HG02840 (cell line): Measurements from ENCODE around the gene PLA2G2A.

Experiments
- ATAC-seq: cut with Tn5 transposase; IDR thresholded peaks from one replicate; pipeline ENCODE4 v1.9.1; 2021; ENCODE audit warnings: mild to moderate bottlenecking, moderate library complexity, moderate number of reproducible peaks; ENCODE audit not compliant: unreplicated experiment, low FRiP score

Gene PLA2G2A

DNA sequence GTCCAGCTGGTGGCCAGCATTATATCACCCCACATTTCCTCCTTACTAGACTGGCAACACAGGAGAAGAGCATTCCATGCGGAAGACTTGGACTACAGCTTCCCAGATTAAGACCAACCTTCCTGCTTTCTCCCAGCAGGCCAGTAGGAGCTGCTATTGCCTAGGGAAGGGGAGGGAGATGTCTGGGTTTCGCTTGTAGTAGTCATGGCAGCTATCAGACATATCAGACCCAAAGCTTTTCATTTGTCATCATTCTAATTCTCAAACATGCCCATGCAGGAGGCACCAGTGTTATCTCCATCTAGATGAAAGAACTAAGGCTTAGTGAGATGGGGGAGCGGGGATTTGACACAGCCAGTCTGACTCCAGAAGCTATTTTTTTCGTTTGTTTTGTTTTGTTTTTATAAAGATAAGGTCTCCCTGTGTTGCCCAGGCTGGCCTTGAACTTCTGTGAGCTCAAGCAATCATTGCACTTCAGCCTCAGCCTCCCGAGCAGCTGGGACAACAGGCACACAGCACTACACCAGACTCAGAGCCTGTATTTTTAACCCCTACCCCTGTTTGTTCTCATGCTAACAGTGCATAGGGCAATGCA lies 4.5 kb downstream of the PLA2G2A start:
- ATAC-seq = no peak

DNA sequence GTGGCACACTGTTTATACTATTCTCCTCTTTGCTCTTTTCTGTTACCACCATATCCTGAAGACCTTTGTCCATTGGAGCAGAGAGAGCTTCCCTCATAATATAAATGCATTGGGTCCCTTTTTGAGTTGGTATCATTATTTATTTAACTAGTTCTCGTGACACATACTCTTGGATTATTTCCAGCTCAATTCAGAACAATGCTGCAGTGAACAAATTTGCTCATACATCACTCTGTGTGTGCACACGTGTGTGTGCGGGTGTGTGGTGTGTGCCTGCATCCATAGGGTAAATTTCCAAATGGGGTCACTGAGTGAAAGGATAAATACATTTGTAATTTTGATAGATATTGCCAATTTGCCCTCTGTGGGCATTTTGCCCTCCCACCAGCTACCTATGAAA lies 5.8 kb downstream of the PLA2G2A start:
- no peak for ATAC-seq

DNA sequence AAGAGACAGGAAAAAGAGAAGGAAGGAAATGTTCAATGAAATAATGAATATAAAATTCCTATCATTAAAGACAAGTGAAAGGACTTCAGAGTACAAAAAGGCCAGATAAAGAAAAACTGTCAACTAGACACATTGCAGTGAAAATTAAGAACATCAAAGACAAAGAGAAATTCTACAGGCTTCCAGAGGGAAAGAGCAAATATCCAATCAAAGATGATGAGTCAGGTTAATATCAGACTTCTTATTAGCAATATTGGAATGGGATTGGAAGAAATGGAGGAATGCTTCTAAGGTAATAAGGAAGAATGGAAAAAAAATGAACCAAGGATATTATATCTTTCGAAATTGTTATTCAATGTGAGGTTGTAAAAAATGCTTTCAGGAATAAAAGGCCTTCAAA lies 7.8 kb downstream of the PLA2G2A start:
- ATAC-seq = no peak

DNA sequence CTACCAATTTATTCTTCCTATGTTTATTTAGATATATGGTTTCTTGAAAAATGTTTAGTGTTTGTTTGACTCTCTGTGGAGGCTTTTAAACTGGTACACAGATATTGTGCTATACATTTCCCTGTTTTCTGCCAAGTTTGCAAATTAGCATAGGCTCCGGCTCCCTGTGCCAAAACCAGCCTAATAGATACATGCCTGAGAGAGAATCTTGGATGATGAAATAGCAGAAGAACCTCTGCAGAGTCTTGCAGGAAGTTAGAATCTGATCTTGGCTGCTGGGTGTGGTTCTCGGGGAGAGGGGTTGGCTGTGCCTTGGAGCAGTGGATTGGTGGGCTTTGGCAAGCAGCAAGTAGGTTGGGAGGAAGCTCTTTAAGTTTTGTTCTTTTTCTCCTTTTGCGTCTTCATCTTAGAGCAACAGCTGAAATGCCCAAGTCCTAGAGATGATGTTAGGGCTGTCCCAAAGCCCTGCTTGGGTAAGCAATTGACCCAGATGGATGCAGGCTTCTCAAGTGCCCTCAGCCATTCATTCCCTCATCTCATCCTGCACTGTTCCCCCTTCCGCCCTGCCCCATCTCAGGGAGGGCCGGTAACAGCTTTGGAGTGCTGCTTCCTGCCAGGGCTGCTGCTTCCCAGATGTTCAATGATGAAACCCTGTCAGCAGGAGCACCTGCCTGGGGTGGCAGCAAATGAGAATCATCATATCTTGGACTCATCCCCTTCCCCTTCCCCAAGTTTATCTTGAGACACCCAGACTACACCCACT lies 9.3 kb downstream of the PLA2G2A start:
- no peak for ATAC-seq

DNA sequence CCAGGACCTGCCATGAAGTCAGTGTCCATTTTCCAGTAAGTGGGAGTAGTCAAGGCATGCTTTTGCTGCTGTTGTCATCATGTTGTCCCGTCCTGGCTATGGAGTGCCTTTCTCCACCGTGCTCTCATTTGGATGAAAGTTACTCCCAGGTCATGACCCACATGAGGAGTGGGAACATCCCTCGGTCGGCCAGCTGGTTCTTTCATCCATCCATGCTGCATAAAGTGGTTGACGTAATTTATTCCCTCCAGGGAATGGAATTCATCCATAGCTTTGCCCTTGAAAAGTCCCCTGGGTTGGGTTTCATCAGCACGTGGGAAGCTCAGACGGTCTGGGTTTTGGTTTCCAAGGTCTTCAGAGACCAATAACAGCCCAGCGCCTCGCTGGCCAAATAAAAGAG lies 11.6 kb downstream of the PLA2G2A start:
- ATAC-seq = no peak

DNA sequence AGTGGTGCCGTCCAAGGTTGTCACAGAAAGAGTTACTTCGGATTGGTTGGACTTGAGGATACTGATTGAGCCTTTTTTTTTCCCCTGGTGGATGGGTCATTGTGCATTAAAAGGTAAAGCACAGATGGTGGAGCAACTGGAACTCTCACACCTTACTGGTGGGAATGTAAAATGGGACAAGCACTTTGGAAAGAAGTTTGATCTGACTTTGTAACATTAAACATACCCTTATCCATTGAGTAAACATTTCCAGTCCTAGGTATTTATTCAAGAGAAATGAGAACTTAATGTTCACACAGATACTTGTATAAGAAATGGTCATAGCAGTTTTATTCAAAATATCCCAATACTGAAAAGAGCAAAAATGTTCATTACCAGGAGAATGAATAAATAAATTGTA lies 14.9 kb downstream of the PLA2G2A start:
- ATAC-seq = no peak

DNA sequence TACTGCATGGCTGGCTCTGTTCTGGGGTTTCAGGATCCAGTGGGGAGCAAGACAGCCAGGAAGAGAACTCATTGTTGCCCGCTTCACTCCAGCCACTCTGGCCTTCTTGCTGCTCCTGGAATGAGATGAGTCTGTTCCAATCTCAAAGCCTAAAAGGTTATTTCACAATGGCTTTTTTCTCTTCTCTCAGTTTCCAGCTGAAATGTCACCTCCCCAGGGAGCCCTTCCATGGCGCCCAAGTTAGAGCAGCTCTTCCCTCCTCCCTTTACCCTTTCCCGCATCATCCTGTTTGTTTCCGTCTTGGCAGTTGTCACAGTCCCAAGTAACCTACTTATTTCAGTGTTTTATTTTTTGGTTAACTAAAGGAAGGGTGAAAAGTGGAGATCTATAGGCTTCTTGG lies 15.8 kb downstream of the PLA2G2A start:
- no peak for ATAC-seq

DNA sequence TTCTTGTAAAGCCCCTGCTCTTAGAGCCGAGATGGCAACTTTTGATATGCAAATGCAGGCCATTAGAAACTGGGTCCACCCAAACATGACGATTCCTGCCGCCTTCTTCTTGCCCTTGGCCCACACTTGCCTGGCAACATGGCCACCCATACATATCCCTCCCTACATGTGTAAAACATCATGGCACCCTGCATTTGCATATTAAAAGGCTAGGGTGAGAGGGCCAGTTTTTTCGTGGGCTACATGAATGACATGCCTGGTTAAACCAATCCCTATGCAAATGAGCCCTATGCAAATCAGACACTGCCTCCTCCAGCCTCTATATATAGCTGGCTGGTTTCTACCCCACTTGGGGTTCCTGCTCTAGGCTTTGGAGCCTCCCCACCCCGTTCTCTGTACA lies 18.8 kb downstream of the PLA2G2A start:
- ATAC-seq = no peak

DNA sequence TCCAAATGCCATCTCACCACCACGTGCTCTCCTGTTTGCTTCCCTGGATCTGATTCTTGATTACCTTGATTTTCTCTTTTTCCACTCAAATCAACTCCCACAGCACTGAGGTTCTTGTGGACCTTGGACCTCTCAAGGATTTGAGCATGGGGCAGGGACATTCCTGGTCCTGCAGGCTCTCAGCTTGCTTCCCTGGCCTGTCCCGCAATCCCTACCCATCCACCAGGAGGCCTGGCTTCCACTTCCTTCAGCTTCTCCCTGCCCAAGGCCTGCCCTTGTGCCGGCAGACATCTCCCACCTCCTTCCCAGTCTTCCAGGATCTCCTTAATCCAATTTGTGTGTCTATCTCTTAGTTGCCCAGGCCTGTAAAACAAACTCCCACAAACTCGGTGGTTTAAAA lies 21.6 kb downstream of the PLA2G2A start:
- ATAC-seq = no peak

DNA sequence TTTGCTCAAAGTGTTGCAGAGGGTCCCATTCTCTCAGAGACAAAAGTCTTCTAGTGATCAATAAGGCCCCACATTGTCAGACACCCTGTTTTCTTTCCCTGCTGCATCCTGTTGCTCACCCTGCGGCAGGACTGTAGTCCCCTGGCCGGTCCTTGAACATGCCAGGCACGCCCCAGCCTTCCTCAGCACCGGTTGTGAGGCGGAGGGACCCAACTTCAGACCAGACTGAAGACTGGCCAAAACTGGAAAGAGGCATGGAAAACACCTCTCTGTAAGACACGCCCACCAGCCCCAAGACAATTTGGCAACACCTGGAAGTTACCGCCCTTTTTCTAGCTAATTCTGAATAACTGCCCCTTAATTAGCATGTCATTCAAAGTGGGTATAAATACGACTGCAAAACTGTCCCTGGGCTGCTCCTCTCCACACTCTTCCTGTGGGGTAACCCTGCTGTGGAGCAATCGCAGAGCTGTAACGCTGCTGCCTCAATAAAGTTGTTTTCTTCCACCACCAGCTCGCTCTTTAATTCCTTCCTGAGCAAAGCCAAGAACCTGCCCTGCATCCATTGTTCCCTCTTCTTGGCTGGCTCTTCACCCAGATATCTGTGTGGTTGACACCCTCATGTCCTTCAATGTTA lies 23.8 kb downstream of the PLA2G2A start:
- no peak for ATAC-seq

DNA sequence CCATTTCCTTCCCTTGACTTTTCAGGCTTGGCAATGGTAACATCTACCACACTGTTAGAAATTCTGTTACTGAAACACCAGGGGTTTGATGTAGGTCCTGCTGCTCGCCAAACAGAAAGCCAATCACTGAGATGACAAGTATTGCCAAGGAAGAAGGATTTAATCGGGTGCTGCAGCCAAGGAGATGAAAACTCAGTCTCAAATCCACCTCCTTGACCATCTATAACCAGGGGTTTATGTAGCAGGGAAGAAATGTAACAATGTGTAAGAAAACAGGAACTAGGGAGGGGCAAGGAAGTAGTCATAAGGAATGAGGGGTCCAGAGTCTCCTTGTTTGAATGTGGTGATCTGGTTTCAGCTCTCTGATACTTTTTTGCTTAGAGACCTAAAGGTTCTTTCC lies 25.4 kb downstream of the PLA2G2A start:
- ATAC-seq = no peak

DNA sequence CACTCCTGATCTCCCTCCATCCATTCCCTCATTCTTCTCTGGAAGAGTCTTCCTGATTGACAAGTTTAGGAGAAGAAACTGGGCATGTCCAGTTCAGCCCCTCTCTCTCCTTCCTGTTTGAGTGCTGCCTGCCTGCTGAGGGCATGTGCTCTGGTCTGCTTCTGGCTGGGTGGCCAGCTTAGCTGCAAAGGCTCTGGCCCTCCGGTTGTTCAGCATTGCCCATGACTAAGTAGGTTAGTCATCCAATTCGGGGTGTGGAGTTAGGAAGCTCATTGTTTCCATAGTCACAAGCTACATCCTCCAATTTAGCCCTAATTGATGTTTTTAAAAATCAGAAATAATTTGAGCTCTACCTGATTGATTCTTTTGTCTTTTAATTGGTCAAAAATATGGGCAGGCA lies 30.4 kb downstream of the PLA2G2A start:
- no peak for ATAC-seq

DNA sequence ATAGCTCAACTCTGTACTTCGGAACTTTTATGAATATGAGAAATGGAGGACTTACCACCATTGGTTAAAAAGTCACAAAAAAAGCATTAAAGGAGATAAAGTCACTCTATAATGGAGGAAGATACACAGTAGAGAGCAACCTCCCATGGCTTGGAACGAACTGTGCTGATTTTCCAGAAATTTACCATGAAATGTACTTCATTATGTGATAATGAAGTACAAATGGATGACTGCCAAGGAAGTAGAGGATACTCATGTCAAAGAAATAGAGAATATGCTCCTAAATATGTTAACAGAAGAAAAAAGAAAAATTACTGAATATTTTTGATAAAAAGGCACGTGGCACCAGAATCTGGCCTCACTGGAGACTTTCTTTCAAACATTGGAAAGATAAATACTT lies 32.4 kb downstream of the PLA2G2A start:
- no peak for ATAC-seq

DNA sequence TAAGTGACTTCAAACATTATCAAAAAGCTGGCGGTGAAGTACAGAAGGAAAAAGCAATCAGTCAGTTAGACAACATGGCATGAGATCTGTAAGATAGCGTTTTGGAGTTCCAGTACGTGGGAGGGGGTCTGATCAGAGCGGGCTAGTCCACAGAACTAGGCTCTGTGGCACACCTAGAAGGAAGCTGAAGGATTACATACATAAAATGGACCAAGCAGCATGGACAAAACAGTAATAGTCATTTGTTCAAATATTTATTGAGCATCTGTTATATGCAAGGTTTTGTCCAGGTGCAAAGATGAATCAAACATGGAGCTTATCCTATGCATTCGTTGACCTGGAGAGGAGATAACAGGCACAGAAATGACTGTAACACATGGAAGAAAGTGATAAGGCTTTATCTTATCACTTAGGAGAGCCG lies 33.1 kb downstream of the PLA2G2A start:
- ATAC-seq = no peak

DNA sequence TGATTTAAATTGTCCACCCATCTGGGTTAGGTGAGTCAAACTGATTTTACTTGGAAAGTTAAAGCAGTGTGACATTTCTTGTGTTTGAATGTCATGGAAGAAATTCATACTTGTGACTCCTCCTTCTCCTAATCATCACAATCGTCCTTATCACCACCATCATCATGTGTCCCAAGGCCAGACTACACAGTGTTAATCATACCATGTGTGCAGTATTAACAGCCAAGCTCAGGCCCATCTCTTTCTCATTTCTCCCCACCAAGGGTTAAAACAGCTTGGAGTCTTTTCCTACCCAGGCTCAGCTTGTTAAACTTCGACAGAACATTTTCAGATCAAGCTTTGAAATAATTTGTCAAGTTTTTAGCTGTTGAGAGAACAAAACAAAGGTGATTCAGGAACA lies 33.5 kb downstream of the PLA2G2A start:
- ATAC-seq = no peak

DNA sequence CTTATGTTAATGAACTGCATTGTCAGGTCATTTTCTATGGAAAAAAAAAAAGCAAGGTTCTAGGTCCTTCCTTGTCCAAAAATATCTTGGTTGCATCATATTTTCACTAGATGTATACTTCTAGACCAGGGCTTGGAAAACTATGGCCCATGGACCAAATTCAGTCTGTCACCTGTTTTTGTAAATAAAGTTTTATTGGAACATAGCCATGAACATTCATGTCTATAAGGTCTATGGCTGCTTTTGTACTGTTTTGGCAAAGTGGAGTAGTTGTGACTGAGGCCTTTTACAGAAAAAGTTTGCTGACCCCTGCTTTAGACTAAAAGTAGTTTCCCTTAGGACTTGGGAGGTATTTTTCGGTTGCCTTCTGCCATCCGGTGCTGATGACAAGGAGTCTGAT lies 36.8 kb downstream of the PLA2G2A start:
- ATAC-seq = no peak

DNA sequence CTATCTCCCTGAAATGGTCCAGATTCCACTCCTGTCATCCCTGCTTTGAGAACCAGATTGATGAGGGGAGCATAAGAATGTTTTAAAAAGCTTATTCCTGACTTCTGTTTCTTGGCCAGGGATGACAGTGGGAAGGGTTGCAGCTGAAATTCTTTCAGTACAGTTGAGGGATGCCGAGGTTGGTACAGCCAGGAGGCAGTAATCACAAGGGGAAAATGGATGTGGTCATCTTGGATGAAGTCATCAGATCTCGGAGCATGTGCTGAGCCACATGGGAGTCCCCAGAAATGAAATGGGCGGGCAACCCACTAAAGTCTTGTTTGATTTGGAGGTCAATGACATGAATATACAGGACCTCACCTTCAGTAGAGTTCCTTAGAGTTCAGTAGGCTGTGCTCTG lies 37.3 kb downstream of the PLA2G2A start:
- no peak for ATAC-seq

DNA sequence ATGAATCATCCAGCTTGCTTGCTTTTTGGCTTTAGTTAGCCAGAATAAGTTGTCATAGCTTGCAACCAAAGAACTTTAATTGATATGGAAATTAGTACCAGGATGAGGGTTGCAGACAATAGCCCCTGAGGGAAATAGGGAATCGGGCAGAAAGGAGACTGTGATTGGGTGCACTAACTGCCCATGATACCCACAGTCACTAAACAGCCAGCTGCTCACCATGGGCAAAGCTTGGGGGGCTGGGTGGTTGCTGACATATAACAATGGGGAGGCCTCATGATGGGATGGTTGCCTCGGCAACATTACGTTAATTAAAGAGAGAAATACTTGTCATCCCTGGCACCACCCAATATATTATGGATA lies 38.2 kb downstream of the PLA2G2A start:
- no peak for ATAC-seq

DNA sequence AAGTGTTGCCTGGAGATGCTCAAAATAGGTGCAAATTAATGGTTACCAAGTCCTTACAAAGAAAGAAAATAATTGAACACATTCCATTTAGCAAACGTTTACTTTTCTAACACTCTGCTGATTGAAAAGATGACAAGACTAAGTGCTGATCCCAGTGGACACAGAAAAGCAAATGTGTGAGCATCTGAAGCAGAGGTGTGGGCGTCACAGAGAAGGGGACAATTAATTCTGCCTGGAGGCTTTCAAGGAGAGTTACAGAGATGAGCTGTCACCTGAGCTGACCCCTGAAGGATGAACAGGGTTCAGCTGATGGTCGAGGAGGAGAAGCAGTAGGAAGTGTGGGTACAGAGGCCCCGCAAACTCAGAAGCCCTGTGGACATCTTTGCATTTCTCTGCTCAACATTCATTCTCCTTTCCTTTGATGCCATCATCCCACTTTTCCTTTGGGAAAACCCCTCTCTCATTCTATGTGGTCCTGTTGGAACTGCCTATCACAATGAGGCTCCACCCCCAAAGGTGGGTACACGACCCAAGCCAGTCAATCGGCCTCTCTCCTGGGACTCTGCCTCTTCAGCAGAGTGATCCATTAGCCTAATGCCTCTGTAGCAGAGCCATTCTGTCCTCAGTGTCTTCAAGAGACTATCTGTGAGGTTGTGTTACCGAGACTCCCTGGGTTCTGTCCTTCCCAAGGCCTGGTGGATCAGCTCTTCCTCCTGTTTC lies 38.8 kb downstream of the PLA2G2A start:
- ATAC-seq = no peak

DNA sequence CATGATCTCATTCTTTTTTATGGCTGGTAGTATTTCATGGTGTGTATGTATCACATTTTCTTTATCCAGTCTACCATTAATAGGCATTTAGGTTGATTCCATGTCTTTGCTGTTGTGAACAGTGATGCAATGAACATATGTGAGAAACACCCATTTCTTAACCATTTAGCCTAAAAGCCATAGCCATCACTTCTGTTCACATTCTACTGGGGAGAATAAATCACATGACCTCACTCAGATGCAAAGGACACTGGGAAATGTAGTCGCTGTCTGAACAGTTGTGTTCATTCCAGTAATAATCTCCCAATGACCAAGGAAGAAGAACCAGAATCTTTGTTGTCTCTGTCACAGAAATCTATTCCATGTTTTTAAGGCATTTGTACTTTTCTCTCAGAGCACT lies 40.9 kb downstream of the PLA2G2A start:
- no peak for ATAC-seq

DNA sequence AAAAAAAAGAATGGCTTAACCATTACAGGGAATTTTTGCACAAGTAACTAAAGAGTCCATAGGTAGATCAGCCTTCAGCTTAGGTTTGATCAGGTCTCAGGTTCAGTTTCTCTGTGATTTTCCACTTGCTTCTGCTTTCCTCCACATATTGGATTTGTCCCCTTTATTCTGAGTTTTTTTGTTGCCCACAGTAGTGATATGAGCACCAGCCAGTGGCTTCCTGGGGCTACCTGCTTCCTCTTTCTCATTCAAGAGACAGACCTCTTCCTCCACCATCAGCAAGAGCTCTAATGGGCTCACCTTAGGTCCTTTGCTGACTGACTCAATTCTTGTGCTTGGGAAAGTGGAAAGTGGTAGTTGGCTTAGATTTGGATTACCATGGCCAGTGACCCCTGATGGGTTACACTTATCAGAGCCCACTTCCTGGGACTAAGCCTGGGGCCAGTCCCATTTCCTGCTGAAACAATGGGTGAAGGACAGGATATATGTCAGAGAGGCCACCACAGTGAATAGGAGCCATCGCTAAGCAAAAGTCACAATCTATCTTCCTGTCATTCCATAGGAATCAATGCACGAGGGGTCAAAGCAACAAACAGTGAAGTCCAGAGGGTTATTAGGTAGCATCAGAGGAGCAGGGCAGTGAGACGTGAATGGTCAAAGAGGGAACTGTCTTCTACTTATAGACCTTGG lies 43.2 kb downstream of the PLA2G2A start:
- ATAC-seq = no peak
